ENCODE data around the gene STAMBPL1.
A peak's percentile ranks its signal among the peaks of the same experiment; 100 is the strongest.
"Not testable (repeated sequence)": the region's sequence is repeated elsewhere in the genome, so short reads cannot be mapped to it uniquely, and the experiment has no call there.

STAMBPL1 gene

GRCh38 chr10:88919041-88919440, 39.0 kb downstream of the STAMBPL1 start:
- DNase-seq (ENCODE audit: low read depth in 2 of 2, low spot score in 1 of 2) = no peak

- DNase-seq (ENCODE audit: low read depth in 2 of 2, low spot score in 1 of 2) = no peak
These were observed 40.2 kb downstream of the STAMBPL1 start for GRCh38 chr10:88920198-88920597.

- DNase-seq (ENCODE audit: low read depth in 2 of 2, low spot score in 1 of 2) = no peak
These were observed 41.0 kb downstream of the STAMBPL1 start for GRCh38 chr10:88920986-88921593.

GRCh38 chr10:88922041-88922440, 42.0 kb downstream of the STAMBPL1 start:
- DNase-seq (ENCODE audit: low read depth in 2 of 2, low spot score in 1 of 2) = no peak

- DNase-seq (ENCODE audit: low read depth in 2 of 2, low spot score in 1 of 2) = no peak
These were observed 43.5 kb downstream of the STAMBPL1 start for GRCh38 chr10:88923520-88923919.

GRCh38 chr10:88926566-88927415, 46.7 kb downstream of the STAMBPL1 start:
- DNase-seq (ENCODE audit: low read depth in 2 of 2, low spot score in 1 of 2) = no peak

GRCh38 chr10:88927416-88927690, 47.3 kb downstream of the STAMBPL1 start:
- no peak for DNase-seq (ENCODE audit: low read depth in 2 of 2, low spot score in 1 of 2)

GRCh38 chr10:88928254-88928653, 48.2 kb downstream of the STAMBPL1 start:
- no peak for DNase-seq (ENCODE audit: low read depth in 2 of 2, low spot score in 1 of 2)

- no peak for DNase-seq (ENCODE audit: low read depth in 2 of 2, low spot score in 1 of 2)
These were observed 51.5 kb downstream of the STAMBPL1 start for GRCh38 chr10:88931548-88931947.

GRCh38 chr10:88932029-88932428, 52.0 kb downstream of the STAMBPL1 start:
- DNase-seq (ENCODE audit: low read depth in 2 of 2, low spot score in 1 of 2) = not testable (repeated sequence)

GRCh38 chr10:88932539-88933256, 52.7 kb downstream of the STAMBPL1 start:
- DNase-seq (ENCODE audit: low read depth in 2 of 2, low spot score in 1 of 2) = peak in 1 of 2 donors; percentile 10

- DNase-seq (ENCODE audit: low read depth in 2 of 2, low spot score in 1 of 2) = no peak
These were observed 53.5 kb downstream of the STAMBPL1 start for GRCh38 chr10:88933564-88933963.

- peak; percentile 32 to 47 for DNase-seq (ENCODE audit: low read depth in 2 of 2, low spot score in 1 of 2)
These were observed 55.0 kb downstream of the STAMBPL1 start for GRCh38 chr10:88934900-88935672.

- no peak for DNase-seq (ENCODE audit: low read depth in 2 of 2, low spot score in 1 of 2)
These were observed 56.6 kb downstream of the STAMBPL1 start for GRCh38 chr10:88936656-88937055.

- no peak for DNase-seq (ENCODE audit: low read depth in 2 of 2, low spot score in 1 of 2)
These were observed 58.0 kb downstream of the STAMBPL1 start for GRCh38 chr10:88938039-88938438.

- no peak for DNase-seq (ENCODE audit: low read depth in 2 of 2, low spot score in 1 of 2)
These were observed 58.9 kb downstream of the STAMBPL1 start for GRCh38 chr10:88938938-88939337.

- no peak for DNase-seq (ENCODE audit: low read depth in 2 of 2, low spot score in 1 of 2)
These were observed 61.0 kb downstream of the STAMBPL1 start for GRCh38 chr10:88941026-88941425.

- DNase-seq (ENCODE audit: low read depth in 2 of 2, low spot score in 1 of 2) = no peak
These were observed 63.7 kb downstream of the STAMBPL1 start for GRCh38 chr10:88943778-88944177.

- no peak for DNase-seq (ENCODE audit: low read depth in 2 of 2, low spot score in 1 of 2)
These were observed 64.8 kb downstream of the STAMBPL1 start for GRCh38 chr10:88944813-88945212.

GRCh38 chr10:88946200-88946599, 66.2 kb downstream of the STAMBPL1 start:
- no peak for DNase-seq (ENCODE audit: low read depth in 2 of 2, low spot score in 1 of 2)

GRCh38 chr10:88946965-88947590, 67.0 kb downstream of the STAMBPL1 start:
- DNase-seq (ENCODE audit: low read depth in 2 of 2, low spot score in 1 of 2) = no peak

Data from stimulated activated CD8-positive, alpha-beta memory T cell treated with anti-CD3 and anti-CD28 coated beads, Interleukin-4, amount 100 ng/mL, for 1 hour (primary cell).